Hematopoietic multipotent progenitor cell treated with erythropoietin and hydrocortisone succinate and interleukin-3 and kit ligand, for 17 days (in vitro differentiated cells): ENCODE results near the gene ARRDC2.

Experiments
- DNase-seq: peaks from one replicate; pipeline ENCODE4 v3.0.0-alpha.2; 2015; ENCODE audit warnings: low spot score

Gene ARRDC2

GRCh38 chr19:18058208-18059009, 50.4 kb downstream of the ARRDC2 start:
- peak; percentile 89 for DNase-seq

- DNase-seq, result no peak
Measured at GRCh38 chr19:18059297-18059696, 51.3 kb downstream of the ARRDC2 start.

GRCh38 chr19:18059902-18060301, 51.9 kb downstream of the ARRDC2 start:
- DNase-seq, result no peak

GRCh38 chr19:18060472-18060871, 52.5 kb downstream of the ARRDC2 start:
- no peak for DNase-seq

- no peak for DNase-seq
Measured at GRCh38 chr19:18062028-18062427, 54.1 kb downstream of the ARRDC2 start.

GRCh38 chr19:18063463-18063862, 55.5 kb downstream of the ARRDC2 start:
- peak; percentile 57 for DNase-seq
